Osteoblast (primary cell): Measurements from ENCODE around the gene LPIN1. TPM values are rescaled to one million over a fixed set of nuclear protein-coding genes. Genes with fewer than 3 reads are reported as not detected.
A peak's percentile ranks its signal among the peaks of the same experiment; 100 is the strongest.

Experiments
- DNase-seq: peaks from one replicate; pipeline ENCODE4 v3.0.0; 2011; ENCODE audit warnings: low spot score, mixed read lengths; ENCODE audit not compliant: insufficient read length; ENCODE audit errors: missing footprints
- H2AFZ ChIP-seq: 2 replicates; pipeline ENCODE4 v1.6.0; 2011; ENCODE audit warnings: mild to moderate bottlenecking, low read length
- H3K27ac ChIP-seq: 2 replicates; pipeline ENCODE4 v1.5.1; 2011; ENCODE audit warnings: mild to moderate bottlenecking, low read depth, low read length, moderate library complexity
- H3K27me3 ChIP-seq: 2 replicates; pipeline ENCODE4 v1.6.0; 2012; ENCODE audit warnings: mild to moderate bottlenecking, control low read depth, inconsistent platforms, low read length, moderate library complexity; ENCODE audit not compliant: insufficient read depth
- H3K36me3 ChIP-seq: 2 replicates; pipeline ENCODE4 v1.5.1; 2011; ENCODE audit warnings: mild to moderate bottlenecking, low read length, control low read depth, moderate library complexity; ENCODE audit not compliant: insufficient read depth
- H3K4me1 ChIP-seq: 2 replicates; pipeline ENCODE4 v1.5.1; 2011; ENCODE audit warnings: mild to moderate bottlenecking, low read length, control low read depth, moderate library complexity; ENCODE audit not compliant: insufficient read depth
- H3K4me2 ChIP-seq: 2 replicates; pipeline ENCODE4 v1.6.0; 2011; ENCODE audit warnings: mild to moderate bottlenecking, low read length; ENCODE audit not compliant: insufficient read depth
- H3K4me3 ChIP-seq: fragments of 200-600 bp; sonication (generic); 3 replicates; pipeline ENCODE4 v1.5.1; 2012; ENCODE audit warnings: mild to moderate bottlenecking, low read length, inconsistent platforms; ENCODE audit not compliant: insufficient read depth
- H3K79me2 ChIP-seq: 2 replicates; pipeline ENCODE4 v1.6.0; 2012; ENCODE audit warnings: mild to moderate bottlenecking, low read length, control low read depth, inconsistent platforms; ENCODE audit not compliant: insufficient read depth
- H3K9me3 ChIP-seq: 2 replicates; pipeline ENCODE4 v1.5.1; 2011; ENCODE audit warnings: low read depth, low read length, control low read depth
- H4K20me1 ChIP-seq: 2 replicates; pipeline ENCODE4 v1.6.0; 2012; ENCODE audit warnings: mild to moderate bottlenecking, low read length, control low read depth; ENCODE audit not compliant: insufficient read depth
- total RNA-seq: library from RNA; depleted of rRNA; stranded (reverse); fragments of >200 nt; gene quantifications from 2 replicates; pipeline ENCODE4 v1.2.3, GENCODE V29; 2012
- TF ChIP-seq, protein P1 (sequence below): IDR thresholded peaks from 2 replicates; pipeline ENCODE4 v1.5.1; 2011; ENCODE audit warnings: mild to moderate bottlenecking, low read depth, low read length, moderate library complexity; ENCODE audit errors: extremely low read depth

Gene LPIN1
- total RNA-seq, 1 donor: 117 TPM

GRCh38 chr2:11698009-11698922, 48.2 kb upstream of the LPIN1 start:
- no peak overlapping the region for H2AFZ ChIP-seq
- H3K4me3 ChIP-seq: no peak overlapping the region
- H3K4me2 ChIP-seq: no peak overlapping the region
- H3K27me3 ChIP-seq: no peaks in the 10 kb centered on the region
- H4K20me1 ChIP-seq: no peaks in the 10 kb centered on the region
- TF ChIP-seq, protein P1, sequence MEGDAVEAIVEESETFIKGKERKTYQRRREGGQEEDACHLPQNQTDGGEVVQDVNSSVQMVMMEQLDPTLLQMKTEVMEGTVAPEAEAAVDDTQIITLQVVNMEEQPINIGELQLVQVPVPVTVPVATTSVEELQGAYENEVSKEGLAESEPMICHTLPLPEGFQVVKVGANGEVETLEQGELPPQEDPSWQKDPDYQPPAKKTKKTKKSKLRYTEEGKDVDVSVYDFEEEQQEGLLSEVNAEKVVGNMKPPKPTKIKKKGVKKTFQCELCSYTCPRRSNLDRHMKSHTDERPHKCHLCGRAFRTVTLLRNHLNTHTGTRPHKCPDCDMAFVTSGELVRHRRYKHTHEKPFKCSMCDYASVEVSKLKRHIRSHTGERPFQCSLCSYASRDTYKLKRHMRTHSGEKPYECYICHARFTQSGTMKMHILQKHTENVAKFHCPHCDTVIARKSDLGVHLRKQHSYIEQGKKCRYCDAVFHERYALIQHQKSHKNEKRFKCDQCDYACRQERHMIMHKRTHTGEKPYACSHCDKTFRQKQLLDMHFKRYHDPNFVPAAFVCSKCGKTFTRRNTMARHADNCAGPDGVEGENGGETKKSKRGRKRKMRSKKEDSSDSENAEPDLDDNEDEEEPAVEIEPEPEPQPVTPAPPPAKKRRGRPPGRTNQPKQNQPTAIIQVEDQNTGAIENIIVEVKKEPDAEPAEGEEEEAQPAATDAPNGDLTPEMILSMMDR: no peak
- no peaks in the 10 kb centered on the region for H3K79me2 ChIP-seq
- H3K27ac ChIP-seq: peak overlapping the region; percentile 36
- peaks cover 24% of the 10 kb centered on the region for H3K4me1 ChIP-seq
- no peaks in the 10 kb centered on the region for H3K36me3 ChIP-seq
- no peaks in the 10 kb centered on the region for H3K9me3 ChIP-seq
- DNase-seq: peak; percentile 73

DNA sequence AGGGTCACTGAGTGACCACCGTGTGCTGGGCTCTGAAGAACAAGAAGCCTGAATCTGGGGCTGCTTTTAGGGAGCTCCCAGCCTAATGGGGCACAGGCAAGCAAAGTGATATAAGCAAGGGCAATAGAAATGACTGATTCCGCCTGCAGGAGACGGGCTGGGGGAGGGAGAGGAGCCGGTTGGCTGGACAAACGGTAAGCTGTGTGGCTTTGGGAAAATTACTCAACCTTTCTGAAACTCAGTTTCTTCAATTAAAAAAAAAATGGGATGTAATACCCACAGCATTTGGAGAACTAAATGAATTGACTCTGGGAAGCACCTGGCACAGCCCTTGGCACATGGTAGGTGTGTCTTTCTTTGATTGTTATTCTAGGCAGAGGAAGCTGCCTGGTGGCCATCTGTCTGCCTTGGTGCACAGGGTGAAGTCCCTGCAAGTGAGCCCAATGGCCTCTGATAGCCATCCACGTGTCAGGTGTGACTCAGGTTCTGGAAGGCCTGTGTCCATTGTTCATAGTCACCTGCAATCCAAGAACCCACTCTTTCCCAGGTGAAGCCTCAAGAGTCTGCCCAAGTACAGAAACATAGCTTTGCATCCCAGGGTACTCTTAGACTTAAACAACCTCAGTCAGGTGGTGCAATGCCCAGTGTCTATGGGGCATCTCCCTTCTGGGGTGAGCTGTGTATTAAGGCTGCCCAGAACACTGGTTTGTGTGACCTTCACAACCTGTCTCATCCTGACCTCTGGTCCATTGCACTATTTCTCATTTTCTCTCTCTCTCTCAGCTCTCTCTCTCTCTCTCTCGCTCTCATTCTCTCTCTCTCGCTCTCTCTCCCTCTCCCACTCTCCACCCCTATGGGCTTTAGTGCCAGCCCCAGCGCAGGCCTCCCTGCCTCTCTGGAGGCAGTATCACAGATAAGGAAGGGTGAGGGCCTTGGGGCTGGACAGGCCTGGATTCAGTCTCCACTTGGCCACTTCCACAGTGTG, 46.5 kb upstream of the LPIN1 start:
- no peaks in the 10 kb centered on the region for H3K36me3 ChIP-seq
- TF ChIP-seq, protein P1: no peak
- H3K4me1 ChIP-seq: peaks cover 37% of the 10 kb centered on the region

GRCh38 chr2:11701206-11701605, 45.2 kb upstream of the LPIN1 start:
- Histone ChIP-seq H3K27ac (no peak overlapping the region), H3K4me2 (no peak overlapping the region), H3K79me2 (no peaks in the 10 kb centered on the region), H3K9me3 (no peaks in the 10 kb centered on the region), H3K36me3 (no peaks in the 10 kb centered on the region), H3K27me3 (no peaks in the 10 kb centered on the region), H4K20me1 (no peaks in the 10 kb centered on the region), H3K4me1 (peaks cover 37% of the 10 kb centered on the region), H2AFZ (no peak overlapping the region), H3K4me3 (no peak overlapping the region)
- no peak for DNase-seq
- TF ChIP-seq, protein P1: no peak

More for the DNA sequence above, 46.5 kb upstream of the LPIN1 start:
- no peak overlapping the region for H3K27ac ChIP-seq
- H3K4me3 ChIP-seq: no peak overlapping the region
- H3K27me3 ChIP-seq: no peaks in the 10 kb centered on the region
- no peak overlapping the region for H2AFZ ChIP-seq
- no peaks in the 10 kb centered on the region for H3K9me3 ChIP-seq
- no peaks in the 10 kb centered on the region for H4K20me1 ChIP-seq
- no peak overlapping the region for H3K4me2 ChIP-seq
- no peaks in the 10 kb centered on the region for H3K79me2 ChIP-seq
- DNase-seq: no peak
